ENCODE measurements around the gene VAC14. TPM values are rescaled to one million over a fixed set of nuclear protein-coding genes. Genes with fewer than 3 reads are reported as not detected.

VAC14 gene
- total RNA-seq, 1 experiment from 2014 or later: 49.9 TPM

- no peaks in the 10 kb centered on the region for H3K23me2 ChIP-seq (ENCODE audit: insufficient read length, low read depth, low read length, poor library complexity, severe bottlenecking)
- H3K14ac ChIP-seq (ENCODE audit: insufficient read depth, low read length): no peak overlapping the region; the same call in 1 of the 2 replicates
- no peak overlapping the region for H3K4me2 ChIP-seq (ENCODE audit: insufficient read depth, insufficient read length, low read length)
- no peak overlapping the region for H2BK12ac ChIP-seq (ENCODE audit: insufficient read length, low read depth, low read length)
- no peak overlapping the region for H2AFZ ChIP-seq (ENCODE audit: low read length)
- H3K27me3 ChIP-seq (ENCODE audit: insufficient read depth, low read length): no peaks in the 10 kb centered on the region
- no peak overlapping the region for H2BK20ac ChIP-seq (ENCODE audit: low read depth, low read length, poor library complexity, severe bottlenecking)
- H4K8ac ChIP-seq (replicated peaks; ENCODE audit: insufficient read length, low read depth, low read length): no peak overlapping the region
- no peak overlapping the region for H4K5ac ChIP-seq (ENCODE audit: insufficient read length, low read depth, low read length)
- no peak overlapping the region for H3K56ac ChIP-seq (ENCODE audit: insufficient read length, low read depth, low read length)
- no peaks in the 10 kb centered on the region for H3K79me2 ChIP-seq (ENCODE audit: insufficient read depth, low read length)
- Mint-ChIP-seq H3K4me3 (no peak overlapping the region), H3K27ac (no peak overlapping the region), H3K36me3 (ENCODE audit: insufficient read depth in 1 of 3, low read depth in 3 of 3) (peaks cover 4 to 9% (median 7%) of the 10 kb centered on the region in 3 experiments; a peak in 4 of 7 replicates), H3K4me1 (peaks cover 54 to 60% of the 10 kb centered on the region in 2 experiments), H3K27me3 (ENCODE audit: low read depth) (no peaks in the 10 kb centered on the region; the same call in 1 of the 2 replicates), H3K9me3 (no peaks in the 10 kb centered on the region; a peak in 1 of 5 replicates)
- H3T11ph ChIP-seq (ENCODE audit: low read length): no peak overlapping the region
- H4K20me1 ChIP-seq (ENCODE audit: control insufficient read depth, insufficient read depth, insufficient read length): no peaks in the 10 kb centered on the region
- H4K91ac ChIP-seq (ENCODE audit: insufficient read length, low read depth, low read length): no peak overlapping the region
- H3K9me3 ChIP-seq (ENCODE audit: control insufficient read depth, low read depth, low read length): no peaks in the 10 kb centered on the region
- H3K4me1 ChIP-seq (ENCODE audit: insufficient read depth, low read length): peaks cover 7% of the 10 kb centered on the region; the same call in 1 of the 2 replicates
- no peak overlapping the region for H2BK5ac ChIP-seq (ENCODE audit: insufficient read length, low read length)
- no peak overlapping the region for H3K27ac ChIP-seq (ENCODE audit: insufficient read length, low read depth, low read length)
- TF ChIP-seq, protein P1, sequence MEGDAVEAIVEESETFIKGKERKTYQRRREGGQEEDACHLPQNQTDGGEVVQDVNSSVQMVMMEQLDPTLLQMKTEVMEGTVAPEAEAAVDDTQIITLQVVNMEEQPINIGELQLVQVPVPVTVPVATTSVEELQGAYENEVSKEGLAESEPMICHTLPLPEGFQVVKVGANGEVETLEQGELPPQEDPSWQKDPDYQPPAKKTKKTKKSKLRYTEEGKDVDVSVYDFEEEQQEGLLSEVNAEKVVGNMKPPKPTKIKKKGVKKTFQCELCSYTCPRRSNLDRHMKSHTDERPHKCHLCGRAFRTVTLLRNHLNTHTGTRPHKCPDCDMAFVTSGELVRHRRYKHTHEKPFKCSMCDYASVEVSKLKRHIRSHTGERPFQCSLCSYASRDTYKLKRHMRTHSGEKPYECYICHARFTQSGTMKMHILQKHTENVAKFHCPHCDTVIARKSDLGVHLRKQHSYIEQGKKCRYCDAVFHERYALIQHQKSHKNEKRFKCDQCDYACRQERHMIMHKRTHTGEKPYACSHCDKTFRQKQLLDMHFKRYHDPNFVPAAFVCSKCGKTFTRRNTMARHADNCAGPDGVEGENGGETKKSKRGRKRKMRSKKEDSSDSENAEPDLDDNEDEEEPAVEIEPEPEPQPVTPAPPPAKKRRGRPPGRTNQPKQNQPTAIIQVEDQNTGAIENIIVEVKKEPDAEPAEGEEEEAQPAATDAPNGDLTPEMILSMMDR (conservative IDR thresholded peaks at IDR 0.05): no peak
- H3K23ac ChIP-seq (ENCODE audit: insufficient read length, low read depth, low read length): no peak overlapping the region
- DNase-seq: no peak
- no CpG with 5 or more reads among the region's 7 CpGs for WGBS (ENCODE audit: extremely low coverage, insufficient read length, low lambda C conversion rate)
- no peak overlapping the region for H3K9ac ChIP-seq (ENCODE audit: extremely low read depth, insufficient read length, low read length)
- H3K79me1 ChIP-seq (ENCODE audit: insufficient read depth, low read depth, low read length, poor library complexity, severe bottlenecking): no peaks in the 10 kb centered on the region
- no peak overlapping the region for H2AK5ac ChIP-seq (ENCODE audit: insufficient read length, low read length)
- no peak overlapping the region for H3K18ac ChIP-seq (ENCODE audit: insufficient read length, low read depth, low read length)
- no peak overlapping the region for H3K4ac ChIP-seq (ENCODE audit: low read depth, low read length)
- H2BK120ac ChIP-seq (ENCODE audit: low read depth, low read length, poor library complexity, severe bottlenecking): no peak overlapping the region
- no peak overlapping the region for H2BK15ac ChIP-seq (ENCODE audit: low read depth, low read length)
Measured at GRCh38 chr16:70709942-70710341, 91.0 kb downstream of the VAC14 start.
